HG03521 (cell line): Measurements from ENCODE around the gene GJB6.

ENCODE experiments used
- ATAC-seq: cut with Tn5 transposase; IDR thresholded peaks from one replicate; pipeline ENCODE4 v1.9.1; 2021; ENCODE audit warnings: mild to moderate bottlenecking, moderate library complexity; ENCODE audit not compliant: unreplicated experiment

GJB6 gene

GRCh38 chr13:20230913-20231838 lies 943 bp downstream of the GJB6 start:
- ATAC-seq = no peak

- ATAC-seq = no peak
These were observed 4.4 kb downstream of the GJB6 start for GRCh38 chr13:20227730-20228129.

GRCh38 chr13:20227288-20227687 lies 4.8 kb downstream of the GJB6 start:
- ATAC-seq = no peak

GRCh38 chr13:20222553-20222952 lies 9.6 kb downstream of the GJB6 start:
- ATAC-seq = no peak

GRCh38 chr13:20221772-20222171 lies 10.3 kb downstream of the GJB6 start:
- no peak for ATAC-seq

- peak; percentile 91 for ATAC-seq
These were observed 12.5 kb downstream of the GJB6 start for GRCh38 chr13:20219577-20219976.

GRCh38 chr13:20217168-20217567 lies 15.0 kb downstream of the GJB6 start:
- no peak for ATAC-seq

GRCh38 chr13:20209948-20210347 lies 22.2 kb downstream of the GJB6 start:
- no peak for ATAC-seq

GRCh38 chr13:20206698-20207235 lies 25.4 kb downstream of the GJB6 start:
- ATAC-seq = no peak

GRCh38 chr13:20206065-20206697 lies 25.9 kb downstream of the GJB6 start:
- ATAC-seq = no peak

- no peak for ATAC-seq
These were observed 33.3 kb downstream of the GJB6 start for GRCh38 chr13:20198781-20199180.

- ATAC-seq = no peak
These were observed 34.7 kb downstream of the GJB6 start for GRCh38 chr13:20197361-20197834.

- ATAC-seq = no peak
These were observed 36.3 kb downstream of the GJB6 start for GRCh38 chr13:20195801-20196200.

GRCh38 chr13:20193907-20194631 lies 38.0 kb downstream of the GJB6 start:
- ATAC-seq = no peak

GRCh38 chr13:20193162-20193906 lies 38.8 kb downstream of the GJB6 start:
- no peak for ATAC-seq

- no peak for ATAC-seq
These were observed 39.3 kb downstream of the GJB6 start, which contains the start of gene GJB2 for GRCh38 chr13:20192836-20193161. TSS of gene GJB2 (minus strand) at chr13:20192938. CDS start at chr13:20189581, 3,357 bp downstream.

GRCh38 chr13:20192158-20192835 lies 39.8 kb downstream of the GJB6 start:
- no peak for ATAC-seq

GRCh38 chr13:20191311-20192157 lies 40.6 kb downstream of the GJB6 start:
- no peak for ATAC-seq
